Cardiac fibroblast (primary cell): ENCODE measurements around the gene CRAMP1.

Experiments used
- DNase-seq, 2 donors: peaks; one replicate each; pipeline versions ENCODE4 v3.0.0 to v3.0.0-alpha.2; 2010; ENCODE audit warnings: low read depth in 2 of 2
- H3K4me3 ChIP-seq, 2 donors: replicated peaks in 1 of 2; 1 replicate in 1 of 2; 2 replicates in 1 of 2; pipeline ENCODE4 v1.5.1; 2011; ENCODE audit warnings: low read depth in 2 of 2, low read length in 2 of 2, mild to moderate bottlenecking in 2 of 2, moderate library complexity in 1 of 2
- CTCF ChIP-seq: IDR thresholded peaks from one replicate; pipeline ENCODE4 v1.5.1; 2011; ENCODE audit warnings: low read depth, mild to moderate bottlenecking, low read length, inconsistent platforms

CRAMP1 gene

GRCh38 chr16:1654505-1655268, 42.5 kb downstream of the CRAMP1 start:
- DNase-seq: no peak
- H3K4me3 ChIP-seq: no peak overlapping the region
- TF ChIP-seq CTCF: no peak

GRCh38 chr16:1655269-1655807, 43.2 kb downstream of the CRAMP1 start:
- H3K4me3 ChIP-seq: no peak overlapping the region
- TF ChIP-seq CTCF: no peak
- no peak for DNase-seq

GRCh38 chr16:1655909-1656807, 44.0 kb downstream of the CRAMP1 start:
- DNase-seq: no peak
- no peak for TF ChIP-seq CTCF
- H3K4me3 ChIP-seq: no peak overlapping the region

- DNase-seq: no peak
- TF ChIP-seq CTCF: no peak
- H3K4me3 ChIP-seq: no peak overlapping the region
Observed at GRCh38 chr16:1656808-1657617, 44.9 kb downstream of the CRAMP1 start.

- TF ChIP-seq CTCF: no peak
- no peak overlapping the region for H3K4me3 ChIP-seq
- DNase-seq: no peak
Observed at GRCh38 chr16:1657841-1658240, 45.7 kb downstream of the CRAMP1 start.

- no peak for DNase-seq
- H3K4me3 ChIP-seq: no peak overlapping the region
- TF ChIP-seq CTCF: no peak
Observed at GRCh38 chr16:1659031-1659430, 46.9 kb downstream of the CRAMP1 start.
